Suprapubic skin (tissue), 4 donors: Measurements from ENCODE around the gene AAK1. TPM values are rescaled to one million over a fixed set of nuclear protein-coding genes. Genes with fewer than 3 reads are reported as not detected.
"Not testable (repeated sequence)": the region's sequence is repeated elsewhere in the genome, so short reads cannot be mapped to it uniquely, and the experiment has no call there.

Experiments
- DNase-seq, 2 donors: peaks; one replicate each; pipeline ENCODE4 v3.0.0-alpha.2; 2019; ENCODE audit warnings: low spot score in 2 of 2
- H3K27ac ChIP-seq: fragments of 200-600 bp; sonication (generic); one replicate; pipeline ENCODE4 v1.5.1; 2019
- H3K27me3 ChIP-seq: fragments of 200-600 bp; sonication (generic); one replicate; pipeline ENCODE4 v1.5.1; 2019
- H3K36me3 ChIP-seq: fragments of 200-600 bp; sonication (generic); one replicate; pipeline ENCODE4 v1.5.1; 2019
- H3K4me1 ChIP-seq: fragments of 200-600 bp; sonication (generic); one replicate; pipeline ENCODE4 v1.5.1; 2019
- H3K4me3 ChIP-seq: fragments of 200-600 bp; sonication (generic); one replicate; pipeline ENCODE4 v1.5.1; 2019; ENCODE audit warnings: mild to moderate bottlenecking
- H3K9me3 ChIP-seq: fragments of 200-600 bp; sonication (generic); one replicate; pipeline ENCODE4 v1.5.1; 2019
- CTCF ChIP-seq, 2 donors: fragments of 200-600 bp in 1 of 2; fragments of 450-650 bp in 1 of 2; sonication (generic) in 1 of 2; IDR thresholded peaks; one replicate each; pipeline ENCODE4 v1.5.1; 2016 to 2019; ENCODE audit warnings: antibody characterized with exemption in 2 of 2, mild to moderate bottlenecking in 1 of 2, moderate library complexity in 1 of 2
- EP300 ChIP-seq: sonication (generic); formaldehyde crosslinking; IDR thresholded peaks from one replicate; pipeline ENCODE4 v1.6.1; 2017; ENCODE audit warnings: antibody characterized with exemption
- POLR2A ChIP-seq, 2 donors: fragments of 450-650 bp; IDR thresholded peaks; one replicate each; pipeline ENCODE4 v1.6.1; 2017; ENCODE audit warnings: antibody characterized with exemption in 2 of 2, mild to moderate bottlenecking in 2 of 2, moderate library complexity in 2 of 2
- POLR2AphosphoS5 ChIP-seq, 3 donors: sonication (generic); formaldehyde crosslinking; IDR thresholded peaks; one replicate each; pipeline ENCODE4 v1.6.1; 2017; ENCODE audit warnings: antibody characterized with exemption in 3 of 3
- WGBS: methylation state at CpG from one replicate; pipeline ENCODE4 v1.1.5; 2018; 5-methylcytosine and 5-hydroxymethylcytosine counted together
- total RNA-seq, 4 donors: library from RNA; depleted of rRNA; stranded (reverse); fragments of >200 nt; gene quantifications; one replicate each; pipeline ENCODE4 v1.1.0, GENCODE V29; 2016

AAK1 gene
- total RNA-seq, 4 donors from 2014 or later: 26.4 to 48.4 (median 32.7) TPM

- Histone ChIP-seq H3K27me3 (no peaks in the 10 kb centered on the region), H3K27ac (no peak overlapping the region), H3K4me1 (peaks cover 14% of the 10 kb centered on the region), H3K36me3 (no peaks in the 10 kb centered on the region), H3K9me3 (no peaks in the 10 kb centered on the region), H3K4me3 (no peak overlapping the region)
- WGBS: 89% methylated on average over 1 of the region's 1 CpG
- no peak for TF ChIP-seq EP300
- no peak for TF ChIP-seq POLR2A (IDR thresholded peaks at IDR 0.05)
- no peak for TF ChIP-seq POLR2AphosphoS5 (IDR thresholded peaks at IDR 0.05)
- no peak for TF ChIP-seq CTCF (IDR thresholded peaks at IDR 0.05)
- no peak for DNase-seq
Observed at GRCh38 chr2:69680001-69680675, 36.6 kb upstream of the AAK1 start.

- no peaks in the 10 kb centered on the region for H3K27me3 ChIP-seq
- H3K4me3 ChIP-seq: no peak overlapping the region
- WGBS: 89% methylated on average over 5 of the region's 5 CpGs
- TF ChIP-seq POLR2AphosphoS5 (IDR thresholded peaks at IDR 0.05) (no peak), EP300 (no peak), CTCF (IDR thresholded peaks at IDR 0.05) (no peak), POLR2A (IDR thresholded peaks at IDR 0.05) (no peak)
- no peak overlapping the region for H3K27ac ChIP-seq
- H3K9me3 ChIP-seq: no peaks in the 10 kb centered on the region
- H3K4me1 ChIP-seq: peaks cover under 1% of the 10 kb centered on the region
- no peaks in the 10 kb centered on the region for H3K36me3 ChIP-seq
- DNase-seq: no peak
Observed at GRCh38 chr2:69677914-69678313, 34.4 kb upstream of the AAK1 start.

DNA sequence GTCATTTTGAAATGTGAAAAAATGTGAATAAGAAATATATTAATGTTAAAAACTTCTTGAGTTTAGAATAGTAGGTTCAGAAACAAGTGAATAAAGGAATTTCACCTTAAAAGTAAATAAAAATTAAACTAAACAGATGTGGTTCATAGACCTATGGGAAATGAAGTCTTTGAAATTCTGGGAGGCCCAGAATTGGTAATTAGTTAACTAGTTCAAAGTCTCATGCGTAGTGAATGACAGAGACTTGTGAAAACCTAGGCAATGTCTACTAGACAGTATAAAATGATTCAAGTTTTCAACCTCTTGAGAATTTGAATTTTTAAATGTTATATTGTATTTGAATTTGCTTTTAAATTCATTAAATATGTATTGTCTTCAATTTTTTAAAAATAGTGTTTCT lies 32.6 kb upstream of the AAK1 start:
- no peak for TF ChIP-seq EP300
- no peak for TF ChIP-seq POLR2A (IDR thresholded peaks at IDR 0.05)
- TF ChIP-seq POLR2AphosphoS5 (IDR thresholded peaks at IDR 0.05): no peak
- no peak for TF ChIP-seq CTCF (IDR thresholded peaks at IDR 0.05)
- 100% methylated on average over 1 of the region's 1 CpG for WGBS
- Histone ChIP-seq H3K4me1 (no peaks in the 10 kb centered on the region), H3K9me3 (no peaks in the 10 kb centered on the region), H3K4me3 (no peak overlapping the region), H3K27me3 (no peaks in the 10 kb centered on the region), H3K36me3 (no peaks in the 10 kb centered on the region), H3K27ac (no peak overlapping the region)
- no peak for DNase-seq

GRCh38 chr2:69674316-69674670 lies 30.8 kb upstream of the AAK1 start:
- WGBS: 60% methylated on average over 2 of the region's 2 CpGs
- Histone ChIP-seq H3K4me3 (no peak overlapping the region), H3K27ac (no peak overlapping the region), H3K9me3 (no peaks in the 10 kb centered on the region), H3K36me3 (no peaks in the 10 kb centered on the region), H3K4me1 (no peaks in the 10 kb centered on the region), H3K27me3 (no peaks in the 10 kb centered on the region)
- DNase-seq: no peak
- TF ChIP-seq EP300 (no peak), POLR2AphosphoS5 (IDR thresholded peaks at IDR 0.05) (no peak), POLR2A (IDR thresholded peaks at IDR 0.05) (no peak), CTCF (IDR thresholded peaks at IDR 0.05) (no peak)

DNA sequence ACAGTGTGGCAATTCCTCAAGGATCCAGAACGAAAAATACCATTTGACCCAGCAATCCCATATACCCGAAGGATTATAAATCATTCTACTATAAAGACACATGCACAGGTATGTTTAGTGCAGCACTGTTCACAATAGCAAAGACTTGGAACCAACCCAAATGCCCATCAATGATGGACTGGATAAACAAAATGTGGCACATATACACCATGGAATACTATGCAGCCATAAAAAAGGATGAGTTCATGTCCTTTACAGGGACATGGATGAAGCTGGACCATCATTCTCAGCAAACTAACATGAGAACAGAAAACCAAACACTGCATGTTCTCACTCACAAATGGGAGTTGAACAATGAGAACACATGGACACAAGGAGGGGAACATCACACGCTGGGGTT lies 29.6 kb upstream of the AAK1 start:
- not testable (repeated sequence) for H3K27ac ChIP-seq, H3K4me3 ChIP-seq
- WGBS: 95% methylated on average over 3 of the region's 3 CpGs

GRCh38 chr2:69669666-69670065 lies 26.1 kb upstream of the AAK1 start:
- no peak for DNase-seq
- H3K27ac ChIP-seq: no peak overlapping the region
- no peaks in the 10 kb centered on the region for H3K36me3 ChIP-seq
- WGBS: 85% methylated on average over 2 of the region's 2 CpGs
- H3K4me3 ChIP-seq: no peak overlapping the region
- no peaks in the 10 kb centered on the region for H3K4me1 ChIP-seq
- H3K27me3 ChIP-seq: no peaks in the 10 kb centered on the region
- H3K9me3 ChIP-seq: no peaks in the 10 kb centered on the region
- no peak for TF ChIP-seq CTCF (IDR thresholded peaks at IDR 0.05)
- TF ChIP-seq POLR2A (IDR thresholded peaks at IDR 0.05): no peak
- no peak for TF ChIP-seq EP300
- TF ChIP-seq POLR2AphosphoS5 (IDR thresholded peaks at IDR 0.05): no peak

More for the DNA sequence above, 29.6 kb upstream of the AAK1 start:
- not testable (repeated sequence) for H3K4me1 ChIP-seq, H3K9me3 ChIP-seq, H3K36me3 ChIP-seq, DNase-seq, H3K27me3 ChIP-seq
